Activated gamma-delta T cell treated with Interleukin-2 at 50 U/mL for 16 hours (primary cell): Measurements from ENCODE around the gene HSD11B1L.
A peak's percentile ranks its signal among the peaks of the same experiment; 100 is the strongest.
"Not testable (repeated sequence)": the region's sequence is repeated elsewhere in the genome, so short reads cannot be mapped to it uniquely, and the experiment has no call there.

Source experiments
- DNase-seq: peaks from one replicate; pipeline ENCODE4 v3.0.0-alpha.2; 2020

The HSD11B1L gene

DNA sequence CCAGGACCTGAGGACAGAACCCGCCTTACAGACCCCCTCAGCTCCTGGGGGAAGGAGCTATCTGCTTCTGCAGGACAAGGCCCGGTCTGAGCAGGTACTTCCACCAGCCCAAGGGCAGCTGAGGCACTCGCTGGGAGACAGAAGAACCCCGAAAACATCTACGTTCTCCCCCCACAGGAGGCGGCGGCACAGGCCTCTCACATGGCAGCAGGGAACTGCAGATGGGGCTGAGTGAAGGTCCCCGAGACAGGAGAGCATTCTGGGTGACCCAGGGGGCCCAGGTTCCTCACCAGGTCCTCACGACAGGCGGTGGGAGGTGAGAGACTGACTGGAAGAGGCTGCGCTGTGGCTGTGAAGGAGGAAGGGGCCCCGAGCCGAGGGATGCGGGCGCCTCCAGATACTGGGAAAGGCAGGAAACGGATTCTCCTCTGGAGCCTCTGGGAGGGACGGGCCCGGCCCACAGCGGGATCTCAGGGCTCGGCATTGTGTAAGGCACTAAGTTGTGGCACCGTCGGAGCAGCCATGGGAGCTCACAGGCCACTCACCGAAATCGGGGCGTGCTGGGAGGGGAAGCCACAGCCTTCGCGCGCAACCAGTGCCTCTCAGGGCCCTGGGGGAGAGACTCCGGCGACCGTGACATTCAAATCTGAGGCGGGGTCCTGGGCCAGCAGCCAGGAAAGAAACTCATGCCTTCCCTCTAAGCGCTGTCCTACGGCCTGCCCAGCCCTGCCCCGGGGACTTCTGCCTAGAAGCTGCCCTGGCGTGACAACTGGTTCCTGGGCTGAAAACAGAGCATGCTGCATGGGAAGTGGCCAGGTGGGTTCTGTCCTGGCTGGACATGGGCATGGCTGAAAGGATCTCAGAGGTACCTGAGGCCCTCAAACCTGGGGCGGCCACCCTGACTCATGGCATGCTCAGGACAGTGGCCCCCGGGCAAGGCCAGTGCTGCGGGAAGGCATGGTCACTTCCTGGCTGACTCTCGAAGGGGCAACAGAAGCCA is 23.3 kb downstream of the HSD11B1L start:
- no peak for DNase-seq

DNA sequence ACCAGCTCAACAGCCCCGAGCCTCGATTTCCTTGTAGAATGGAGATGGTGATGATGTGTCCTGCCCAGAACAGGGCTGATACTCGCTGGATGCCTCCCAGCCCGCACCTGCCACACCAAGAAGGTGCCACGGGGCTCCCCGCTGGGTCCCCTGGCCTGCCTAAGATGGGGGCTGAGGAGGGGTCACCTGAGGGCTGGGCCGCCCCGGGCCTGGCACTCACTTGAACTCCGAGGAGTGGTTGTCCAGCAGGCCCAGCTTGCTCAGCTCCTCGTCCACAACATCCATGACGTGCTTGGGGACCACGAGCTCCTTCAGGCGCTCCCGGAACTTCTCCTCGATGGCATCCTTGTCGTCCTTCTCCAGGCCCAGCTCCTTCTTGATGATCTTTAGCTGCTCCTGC is 24.7 kb downstream of the HSD11B1L start:
- DNase-seq, result no peak

DNA sequence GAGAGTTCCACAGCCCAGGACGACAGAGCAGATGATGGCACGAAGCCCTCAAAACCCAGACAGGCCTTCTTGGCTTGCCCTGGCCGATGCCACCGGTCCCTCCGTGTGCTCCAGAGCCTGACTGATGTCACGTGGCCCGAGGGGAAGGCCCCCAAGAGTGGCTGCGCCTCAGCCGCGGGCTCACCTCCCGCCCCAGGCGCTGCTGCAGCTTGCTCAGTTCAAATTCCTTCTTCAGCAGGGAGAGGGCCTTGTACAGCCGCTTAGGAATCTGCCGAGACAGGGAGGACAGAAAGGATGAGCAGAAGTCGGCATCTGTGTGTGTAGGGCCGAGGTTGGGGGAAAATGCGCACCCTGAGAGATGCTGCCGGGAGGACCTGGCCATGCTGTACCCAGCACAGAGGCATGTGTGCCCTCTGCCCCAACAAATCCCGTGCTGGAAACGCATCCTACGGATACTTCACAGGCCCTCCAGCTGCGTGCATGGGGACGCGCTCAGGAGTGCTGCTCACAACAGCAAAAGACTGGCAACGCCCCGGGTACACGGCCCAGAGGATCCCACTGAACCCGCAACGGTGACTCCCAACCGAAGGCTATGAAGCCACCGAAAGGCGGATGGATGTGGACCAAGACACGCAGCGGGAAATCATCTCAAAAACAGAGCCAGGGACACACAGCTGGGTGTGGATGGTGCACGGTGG is 26.2 kb downstream of the HSD11B1L start:
- no peak for DNase-seq

DNA sequence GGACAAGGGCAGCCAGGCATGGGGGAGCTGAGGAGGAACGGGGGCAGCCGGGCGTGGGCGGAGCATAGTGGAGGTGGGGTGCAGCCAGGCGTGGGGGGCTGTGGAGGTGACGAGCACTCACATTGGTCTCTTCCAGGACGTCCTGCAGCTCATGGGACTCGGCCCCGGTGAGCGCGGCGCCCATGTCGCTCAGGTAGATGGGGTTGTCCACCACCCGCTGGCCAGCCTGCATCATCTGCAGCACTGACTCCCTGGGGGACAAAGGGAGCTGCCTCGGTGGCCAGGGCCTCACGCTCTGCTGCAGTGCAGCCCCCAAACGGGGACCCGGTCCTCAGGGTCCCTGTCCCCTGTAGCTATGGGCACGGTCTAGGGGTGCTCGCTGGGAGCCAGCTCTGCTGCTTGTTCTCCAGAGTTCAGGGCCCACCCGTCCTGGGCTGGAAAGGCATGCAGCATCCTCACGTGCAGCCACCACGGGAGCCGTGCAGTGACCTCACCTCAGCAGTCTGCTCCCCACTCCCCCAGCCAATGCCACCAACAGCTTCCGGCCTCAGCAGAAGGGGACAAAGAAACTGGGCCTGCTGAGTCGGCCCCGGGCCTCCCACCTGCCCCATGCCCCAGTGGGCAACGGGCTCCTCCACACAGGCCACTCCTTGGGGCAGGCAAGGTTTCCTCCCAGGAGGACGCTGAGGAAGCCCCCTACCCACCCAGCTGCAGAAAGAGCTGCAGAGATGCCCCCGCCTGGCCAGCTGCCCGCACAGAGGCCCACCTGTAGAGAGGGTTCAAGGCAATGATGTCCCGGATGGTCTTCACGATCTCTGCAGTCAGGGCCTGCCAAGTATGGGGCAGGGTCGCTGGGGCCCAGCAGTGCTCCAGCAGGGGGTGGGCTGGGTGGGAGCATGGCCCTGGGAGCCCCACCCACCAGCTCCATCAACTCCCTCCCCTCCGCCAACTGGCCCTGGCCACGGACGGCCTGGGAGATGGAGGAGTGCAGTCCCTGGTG is 27.0 kb downstream of the HSD11B1L start:
- no peak for DNase-seq

DNA sequence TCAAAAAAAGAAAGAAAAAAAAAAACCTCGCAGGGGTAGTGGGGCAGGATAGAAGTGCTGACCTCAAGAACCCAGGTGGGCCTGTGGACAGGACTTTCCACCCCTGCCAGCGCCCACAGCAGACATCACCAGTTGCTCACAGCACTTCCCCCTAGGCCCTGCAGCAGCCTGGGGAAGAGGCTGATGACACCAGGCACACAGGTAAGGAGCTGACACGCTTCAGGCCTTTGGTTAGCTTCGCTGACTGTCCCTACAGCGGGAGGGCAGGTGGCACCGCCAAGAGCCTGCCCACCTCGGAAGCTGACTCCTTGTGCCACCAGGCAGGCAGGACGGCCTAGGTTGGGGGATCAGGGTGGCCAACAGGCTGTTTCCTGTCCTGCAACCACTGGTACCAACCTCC is 30.2 kb downstream of the HSD11B1L start:
- DNase-seq, result no peak

DNA sequence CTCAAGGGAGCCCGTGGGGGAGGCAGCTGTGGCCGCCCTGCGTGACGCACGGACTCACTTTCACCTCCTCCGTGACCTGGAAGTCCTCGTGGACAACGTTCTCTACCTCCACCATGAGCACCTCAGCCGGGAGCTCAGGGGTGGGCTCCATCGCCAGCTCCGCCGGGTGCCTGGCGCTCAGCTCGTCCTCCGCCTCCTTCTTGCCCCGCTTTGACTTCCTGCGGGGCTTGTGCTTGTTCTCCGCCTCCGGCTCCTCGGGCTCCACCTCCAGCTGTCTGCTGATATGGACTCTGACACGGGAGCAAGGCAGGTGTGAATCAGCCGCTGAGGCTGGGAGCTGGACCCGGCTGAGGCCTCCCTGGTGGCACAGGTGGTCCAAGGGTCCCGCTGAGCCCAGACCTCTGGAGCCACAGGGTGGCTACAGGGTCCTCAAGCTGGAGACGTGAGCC is 30.9 kb downstream of the HSD11B1L start:
- DNase-seq, result no peak

DNA sequence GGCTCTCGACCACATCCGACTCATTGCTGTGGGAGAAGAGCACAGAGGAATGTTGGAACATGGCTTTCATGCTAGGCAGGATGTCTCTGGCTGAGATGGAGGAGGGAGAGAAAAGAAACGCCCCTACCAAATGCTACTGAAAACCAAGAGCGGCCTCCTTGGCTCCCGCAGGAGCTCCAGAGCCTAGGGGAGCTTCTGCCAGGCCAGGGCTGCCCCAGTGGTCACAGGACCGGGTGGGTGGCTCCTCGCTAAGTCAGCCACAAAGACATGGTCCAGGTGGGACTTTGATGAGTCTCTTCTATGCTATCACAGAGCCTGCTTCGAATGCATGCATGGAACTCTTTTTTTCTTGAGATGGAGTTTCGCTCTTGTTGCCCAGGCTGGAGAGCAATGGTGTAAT is 32.4 kb downstream of the HSD11B1L start:
- no peak for DNase-seq

DNA sequence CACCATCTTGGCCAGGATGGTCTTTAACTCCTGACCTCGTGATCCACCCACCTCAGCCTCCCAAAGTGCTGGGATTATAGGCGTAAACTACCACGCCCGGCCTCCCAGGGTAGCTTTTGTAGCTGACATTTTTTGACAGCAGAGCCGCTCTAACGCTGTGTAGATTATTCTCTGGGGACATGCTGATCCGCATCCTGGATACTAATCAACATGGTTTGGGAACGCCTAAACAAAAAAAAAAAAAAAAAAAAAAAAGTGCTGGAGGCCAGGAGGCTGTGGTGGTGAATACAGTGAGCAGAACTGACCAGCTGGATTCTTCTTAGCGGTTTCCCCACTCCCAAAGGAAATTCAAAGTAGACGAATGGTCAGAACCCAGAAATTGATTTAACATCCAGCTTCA is 34.0 kb downstream of the HSD11B1L start:
- DNase-seq, result no peak

DNA sequence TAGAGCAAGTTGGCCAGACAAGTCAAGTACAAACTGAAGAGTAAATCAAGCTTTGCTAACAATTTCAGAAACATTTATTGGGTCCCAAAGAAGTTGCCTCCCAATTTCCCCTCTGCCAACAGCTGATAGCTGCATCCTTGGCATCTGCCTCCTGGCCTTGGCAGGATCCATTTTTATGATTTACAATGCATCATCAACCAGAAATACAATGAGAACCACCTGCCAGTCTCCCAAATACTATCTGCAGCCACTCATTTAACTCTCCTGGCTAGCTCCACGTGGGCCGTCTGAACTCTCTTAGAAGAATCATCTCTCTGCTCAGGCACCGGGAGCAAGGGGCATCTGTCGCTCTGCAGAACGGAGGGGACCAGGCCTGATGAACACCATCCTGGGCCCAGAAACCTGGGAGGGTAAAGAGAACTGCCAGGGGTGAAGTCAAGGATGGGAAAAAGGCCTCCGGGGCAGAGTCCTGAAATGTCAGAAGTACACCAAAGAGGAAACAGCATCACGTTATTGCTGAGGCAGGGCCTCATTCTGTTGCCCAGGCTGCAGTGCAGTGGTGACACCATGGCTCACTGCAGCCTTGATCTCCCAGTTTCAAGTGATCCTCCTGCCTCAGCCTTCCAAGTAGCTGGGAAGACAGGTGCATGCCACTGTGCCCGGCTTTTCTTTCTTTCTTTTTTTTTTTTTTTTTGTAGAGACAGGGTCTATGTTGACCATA is 36.5 kb downstream of the HSD11B1L start:
- DNase-seq, result no peak

DNA sequence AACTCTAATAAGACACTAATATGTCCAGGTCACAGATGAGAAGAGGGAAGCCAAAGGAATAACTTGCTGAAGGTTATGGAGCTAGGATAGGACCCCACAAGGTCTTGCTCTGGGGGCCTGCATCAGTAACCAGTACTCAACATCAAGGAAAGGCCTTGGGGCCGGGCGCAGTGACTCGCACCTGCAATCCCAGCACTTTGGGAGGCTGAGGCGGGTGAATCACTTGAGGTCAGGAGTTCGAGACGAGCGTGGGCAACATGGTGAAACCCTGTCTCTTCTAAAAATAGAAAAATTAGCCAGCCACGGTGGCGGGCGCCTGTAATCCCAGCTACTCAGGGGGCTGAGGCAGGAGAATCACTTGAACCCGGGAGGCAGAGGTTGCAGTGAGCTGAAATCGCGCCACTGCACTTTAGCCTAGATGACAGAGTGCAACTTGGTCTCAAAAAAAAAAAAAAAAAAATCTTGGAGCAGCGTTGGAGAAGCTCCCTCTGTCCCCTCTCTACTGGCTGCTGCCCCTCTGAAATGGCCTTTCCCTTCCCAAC is 37.3 kb downstream of the HSD11B1L start:
- no peak for DNase-seq

DNA sequence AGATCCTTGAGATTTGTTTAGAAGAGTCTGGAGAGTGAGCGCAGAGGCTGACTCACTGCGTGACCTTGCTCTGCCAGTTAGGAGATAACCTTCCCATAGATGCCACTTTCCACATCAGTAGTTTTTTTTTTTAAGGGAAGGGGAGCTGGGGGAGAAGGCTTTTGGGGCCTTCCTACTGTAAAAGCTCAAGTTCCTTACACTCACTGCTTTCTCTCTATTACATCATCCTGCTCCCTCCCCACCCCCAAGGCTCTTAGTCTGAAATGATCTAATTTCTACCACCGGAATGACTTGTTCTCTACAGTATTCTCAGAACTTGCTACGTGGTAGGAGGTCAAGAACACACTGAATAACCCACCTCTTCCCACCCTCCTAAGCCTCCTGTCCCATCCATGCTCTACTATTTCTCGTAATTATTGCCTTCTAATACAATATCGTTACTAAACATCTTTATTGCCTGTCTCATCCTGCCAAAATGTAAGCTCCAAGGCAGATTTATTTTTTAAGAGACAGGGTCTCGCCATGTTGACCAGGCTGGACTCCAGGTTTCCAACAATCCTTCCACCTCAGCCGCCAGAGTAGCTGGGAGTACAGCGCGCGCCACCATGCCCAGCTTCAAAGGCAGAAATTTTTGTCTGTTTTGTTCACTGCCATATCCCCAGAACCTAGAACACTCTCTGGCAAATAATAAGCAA is 37.9 kb downstream of the HSD11B1L start:
- no peak for DNase-seq

DNA sequence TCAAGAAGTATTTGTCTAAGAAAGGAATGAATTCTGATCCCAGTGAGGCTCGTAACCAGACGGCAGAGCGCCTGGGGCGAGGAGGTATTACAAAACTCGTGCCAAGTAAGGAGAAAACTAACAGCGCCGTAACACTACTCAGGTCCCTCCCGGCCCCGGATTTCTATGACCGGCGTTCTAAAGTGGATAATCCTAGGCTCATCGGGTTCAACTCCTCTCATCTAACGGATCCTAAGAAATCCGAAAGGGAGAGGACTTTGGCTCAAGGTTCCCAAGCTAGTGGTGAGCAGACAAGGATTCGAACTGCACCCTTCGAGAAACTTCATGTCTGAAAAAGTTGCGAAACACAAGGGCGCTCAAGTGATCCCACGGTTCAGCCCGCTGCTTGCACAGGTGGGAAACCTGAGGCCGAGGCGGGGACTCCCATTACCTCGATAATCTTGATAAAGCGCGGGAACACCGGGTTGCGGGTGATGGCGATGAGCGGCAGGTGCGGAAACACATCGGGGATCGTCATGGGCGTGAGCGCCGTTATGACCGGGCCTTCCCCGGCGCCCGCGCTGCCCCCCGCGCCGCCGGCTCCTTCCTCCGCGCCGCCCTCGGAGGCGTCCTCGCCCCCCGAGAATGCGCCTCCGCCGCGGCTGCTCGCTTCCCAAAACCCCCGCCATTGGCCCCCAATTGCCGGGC is 38.6 kb downstream of the HSD11B1L start:
- DNase-seq, result peak; percentile 18

DNA sequence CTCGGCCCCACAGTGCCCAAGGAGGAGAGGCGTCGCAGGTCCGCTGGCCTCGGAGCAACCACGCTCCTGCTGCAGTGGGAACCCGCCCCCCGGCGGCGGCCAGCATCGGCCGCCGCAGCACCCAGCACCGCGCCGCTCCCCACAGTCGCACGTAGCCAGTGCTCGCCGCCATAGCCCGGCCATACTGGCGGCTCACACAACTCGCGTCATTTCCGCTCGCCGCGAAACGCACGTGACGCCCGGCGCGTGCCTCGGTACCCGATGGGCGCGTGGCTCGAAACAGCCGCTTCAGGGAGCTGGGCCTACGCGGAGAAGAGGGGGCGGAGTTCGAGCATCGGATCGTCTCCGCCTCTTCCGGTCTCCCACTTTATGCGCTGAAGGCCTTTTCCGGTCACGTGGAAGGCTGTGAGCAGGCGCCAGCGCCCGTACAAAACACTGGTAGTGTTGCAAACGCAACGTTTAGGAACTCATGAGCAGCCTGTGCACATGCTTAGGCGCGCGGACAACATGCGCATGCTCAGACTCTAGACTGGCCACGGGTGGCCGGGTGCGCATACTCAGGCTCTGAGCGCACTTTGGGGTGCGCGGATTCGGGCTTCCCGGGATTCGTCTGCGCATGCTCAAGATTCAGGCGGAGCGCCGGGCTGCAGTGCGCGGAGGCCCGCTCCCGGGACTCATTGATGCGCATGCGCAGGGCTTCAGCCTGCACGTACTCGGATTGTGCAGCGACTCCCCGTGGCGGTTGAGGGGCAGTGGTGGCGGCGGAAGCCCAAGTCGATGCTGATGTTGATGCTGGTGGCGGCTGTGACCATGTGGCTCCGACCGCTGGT is 39.3 kb downstream of the HSD11B1L start, which contains the start of the genes CATSPERD and LONP1:
Gene CATSPERD (plus strand): TSS at position 677 of the 830 bp plus-strand sequence. CDS start 101 bp downstream, at position 778.
Gene LONP1 (minus strand): TSS at position 186 of the 830 bp plus-strand sequence. CDS start 14 bp downstream, at position 172.
- peak; percentile 98 for DNase-seq

DNA sequence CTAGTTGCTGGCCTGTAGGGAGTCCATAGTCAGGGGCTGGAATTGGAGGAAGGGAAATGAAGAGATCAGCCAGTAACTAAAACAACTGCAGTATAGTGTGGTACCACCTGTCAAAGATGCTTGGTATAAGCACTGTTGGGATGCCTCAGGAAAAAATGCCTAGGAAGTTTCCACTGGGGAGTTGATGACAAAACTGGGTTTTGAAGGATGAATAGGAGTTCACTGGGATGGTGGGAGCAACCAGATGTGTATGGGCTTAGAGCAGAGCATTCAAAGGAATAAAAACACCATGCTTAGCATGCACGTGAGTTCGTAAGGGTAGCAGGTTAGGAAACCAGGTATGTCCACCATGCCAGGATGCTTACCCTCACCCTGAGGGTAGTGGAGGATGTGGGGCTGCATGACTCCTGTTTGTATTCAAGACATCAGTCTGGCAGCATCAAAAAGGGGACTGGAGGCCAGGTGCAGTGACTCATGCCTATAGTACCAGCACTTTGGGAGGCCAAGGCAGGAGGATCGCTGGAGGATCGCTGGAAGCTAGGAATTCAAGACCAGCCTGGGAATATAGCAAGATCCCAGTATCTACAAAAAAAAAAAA is 46.7 kb downstream of the HSD11B1L start:
- no peak for DNase-seq

DNA sequence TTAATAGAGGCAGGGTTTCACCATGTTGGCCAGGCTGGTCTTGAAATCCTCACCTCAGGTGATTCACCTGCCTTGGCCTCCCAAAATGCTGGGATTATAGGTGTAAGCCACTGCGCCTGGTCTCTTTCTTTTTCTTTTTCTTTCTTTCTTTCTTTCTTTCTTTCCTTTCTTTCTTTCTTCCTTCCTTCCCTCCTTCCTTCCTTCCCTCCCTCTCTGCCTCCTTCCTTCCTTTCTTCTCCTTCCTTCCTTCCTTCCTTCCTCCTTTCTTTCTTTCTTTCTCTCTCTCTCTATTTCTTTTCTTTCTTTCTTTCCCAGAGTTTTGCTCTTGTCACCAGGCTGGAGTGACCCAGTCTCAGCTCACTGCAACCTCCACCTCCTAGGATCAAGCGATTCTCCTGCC is 52.3 kb downstream of the HSD11B1L start:
- not testable (repeated sequence) for DNase-seq
